DOHH2 (cell line): Measurements from ENCODE around the gene HES6.

Experiments
- H3F3A ChIP-seq: fragments of 200-600 bp; sonication (generic), shearing (Covaris generic); 2 replicates; pipeline ENCODE4 v1.6.0; 2016; ENCODE audit warnings: antibody characterized with exemption, mild to moderate bottlenecking; ENCODE audit not compliant: control insufficient read depth, insufficient read depth
- H3K27ac ChIP-seq: fragments of 200-600 bp; sonication (generic); 2 replicates; pipeline ENCODE4 v1.5.1; 2014; ENCODE audit warnings: low read depth, mild to moderate bottlenecking, low read length, moderate library complexity
- H3K27me3 ChIP-seq: fragments of 200-600 bp; sonication (generic); 2 replicates; pipeline ENCODE4 v1.6.1; 2014; ENCODE audit warnings: mild to moderate bottlenecking, low read length, mixed read lengths; ENCODE audit not compliant: control insufficient read depth
- H3K36me3 ChIP-seq: fragments of 200-600 bp; sonication (generic); 2 replicates; pipeline ENCODE4 v1.6.1; 2014; ENCODE audit warnings: mild to moderate bottlenecking, low read length, moderate library complexity, mixed read lengths; ENCODE audit not compliant: control insufficient read depth
- H3K4me1 ChIP-seq: fragments of 200-600 bp; sonication (generic); 2 replicates; pipeline ENCODE4 v1.6.1; 2014; ENCODE audit warnings: mild to moderate bottlenecking, low read length, mixed read lengths; ENCODE audit not compliant: control insufficient read depth
- H3K4me2 ChIP-seq: fragments of 200-600 bp; sonication (generic); 2 replicates; pipeline ENCODE4 v1.6.0; 2014; ENCODE audit warnings: mild to moderate bottlenecking, low read length, moderate library complexity
- H3K4me3 ChIP-seq: fragments of 200-600 bp; sonication (generic); 2 replicates; pipeline ENCODE4 v1.5.1; 2014; ENCODE audit warnings: mild to moderate bottlenecking, low read length, mixed read lengths
- H3K79me2 ChIP-seq: fragments of 200-600 bp; sonication (generic); 2 replicates; pipeline ENCODE4 v1.6.1; 2014; ENCODE audit warnings: mild to moderate bottlenecking, low read length, mixed read lengths; ENCODE audit not compliant: control insufficient read depth
- H3K9me2 ChIP-seq: fragments of 200-600 bp; sonication (generic); replicated peaks from 2 replicates; pipeline ENCODE4 v1.6.1; 2014; ENCODE audit warnings: mild to moderate bottlenecking, low read length, mixed read lengths; ENCODE audit not compliant: control insufficient read depth
- H3K9me3 ChIP-seq: fragments of 200-600 bp; sonication (generic); 2 replicates; pipeline ENCODE4 v1.6.1; 2014; ENCODE audit warnings: antibody characterized with exemption, low read length, mixed read lengths; ENCODE audit not compliant: control insufficient read depth, insufficient read depth
- H4K20me1 ChIP-seq: fragments of 200-600 bp; sonication (generic); 2 replicates; pipeline ENCODE4 v1.6.0; 2014; ENCODE audit warnings: low read depth, mild to moderate bottlenecking, antibody characterized with exemption, low read length, moderate library complexity; ENCODE audit not compliant: control insufficient read depth, insufficient read depth
- CTCF ChIP-seq: fragments of 200-600 bp; sonication (generic); IDR thresholded peaks from one replicate; pipeline ENCODE4 v1.5.1; 2014; ENCODE audit warnings: antibody characterized with exemption, mild to moderate bottlenecking, low read depth, low read length; ENCODE audit not compliant: poor library complexity, severe bottlenecking
- EZH2phosphoT487 ChIP-seq: fragments of 200-600 bp; sonication (generic); IDR thresholded peaks from 2 replicates; pipeline ENCODE4 v1.6.1; 2017; ENCODE audit warnings: borderline replicate concordance, mild to moderate bottlenecking, antibody characterized with exemption, low read length, moderate library complexity, mixed read lengths

The HES6 gene

GRCh38 chr2:238287737-238288649 is 48.2 kb upstream of the HES6 start, which contains the start of gene PER2:
TSS of gene PER2 (minus strand) at chr2:238288610. CDS start at chr2:238277936, 10,674 bp downstream.
- Histone ChIP-seq H4K20me1 (peaks cover 5% of the 10 kb centered on the region; the same call in 1 of the 2 replicates), H3K9me2 (no peaks in the 10 kb centered on the region), H3K27me3 (no peaks in the 10 kb centered on the region), H3K36me3 (0 out of 2 replicates have a peak, but pooled peaks cover 4% of the 10 kb centered on the region), H3K4me3 (peak within 1 kb of the TSS; percentile 92), H3K4me1 (peaks cover 32% of the 10 kb centered on the region), H3K9me3 (no peaks in the 10 kb centered on the region), H3K4me2 (peak within 1 kb of the TSS; percentile 94), H3K79me2 (peaks cover 53% of the 10 kb centered on the region), H3K27ac (peak within 1 kb of the TSS; percentile 40), H3F3A (no peaks in the 10 kb centered on the region; the same call in 1 of the 2 replicates)
- TF ChIP-seq CTCF (peak; percentile 35), EZH2phosphoT487 (no peak; the same call in 1 of the 2 replicates)

GRCh38 chr2:238286987-238287736 is 47.3 kb upstream of the HES6 start:
- Histone ChIP-seq H3K4me1 (peaks cover 35% of the 10 kb centered on the region), H3K27me3 (no peaks in the 10 kb centered on the region), H4K20me1 (peaks cover 5% of the 10 kb centered on the region; the same call in 1 of the 2 replicates), H3K9me2 (no peaks in the 10 kb centered on the region), H3K79me2 (peaks cover 61% of the 10 kb centered on the region), H3K4me3 (peak overlapping the region; percentile 92), H3F3A (no peaks in the 10 kb centered on the region; the same call in 1 of the 2 replicates), H3K27ac (no peak overlapping the region), H3K4me2 (peak overlapping the region; percentile 76), H3K9me3 (no peaks in the 10 kb centered on the region), H3K36me3 (0 out of 2 replicates have a peak, but pooled peaks cover 4% of the 10 kb centered on the region)
- no peak for TF ChIP-seq CTCF
- TF ChIP-seq EZH2phosphoT487: no peak

- 0 out of 2 replicates have a peak, but pooled peaks cover 4% of the 10 kb centered on the region for H3K36me3 ChIP-seq
- H3K27me3 ChIP-seq: no peaks in the 10 kb centered on the region
- no peak overlapping the region for H3K4me2 ChIP-seq
- H3K79me2 ChIP-seq: peaks cover 67% of the 10 kb centered on the region
- no peaks in the 10 kb centered on the region for H3K9me3 ChIP-seq
- H3K27ac ChIP-seq: no peak overlapping the region
- no peaks in the 10 kb centered on the region for H3K9me2 ChIP-seq
- no peak overlapping the region for H3K4me3 ChIP-seq
- H4K20me1 ChIP-seq: peaks cover 5% of the 10 kb centered on the region; the same call in 1 of the 2 replicates
- no peak for TF ChIP-seq CTCF
- TF ChIP-seq EZH2phosphoT487: no peak
- H3F3A ChIP-seq: no peaks in the 10 kb centered on the region; the same call in 1 of the 2 replicates
- peaks cover 35% of the 10 kb centered on the region for H3K4me1 ChIP-seq
Measured at GRCh38 chr2:238286551-238286950, 46.7 kb upstream of the HES6 start.
